SK-N-SH (cell line): ENCODE data around the gene RBP2. TPM values are rescaled to one million over a fixed set of nuclear protein-coding genes. Genes with fewer than 3 reads are reported as not detected.

ENCODE experiments used
- CTCF ChIA-PET: fragments of 300-600, 350-600 bp; formaldehyde crosslinking; extraction: SDS; loops from one replicate; lab custom pipeline; 2021; lab: Yijun Ruan, JAX
- POLR2A ChIA-PET: fragments of 350-600 bp; sonication (Branson Sonifier 250); formaldehyde crosslinking; extraction: SDS; loops from one replicate; lab custom pipeline; 2020; ENCODE audit warnings: antibody characterized with exemption, inconsistent platforms; lab: Yijun Ruan, JAX
- DNase-seq: peaks from one replicate; pipeline ENCODE4 v3.0.0; 2012
- H2AFZ ChIP-seq: fragments of 200-600 bp; sonication (generic); 2 replicates; pipeline ENCODE4 v1.8.1; 2016; ENCODE audit warnings: antibody characterized with exemption, mild to moderate bottlenecking, low read depth
- H3F3A ChIP-seq: fragments of 200-600 bp; sonication (generic); replicated peaks from 2 replicates; pipeline ENCODE3; 2016; ENCODE audit warnings: antibody characterized with exemption, mild to moderate bottlenecking; ENCODE audit not compliant: insufficient read depth
- H3K27ac ChIP-seq, 2 experiments: fragments of 200-500 bp in 1 of 2; fragments of 200-600 bp in 1 of 2; sonication (Bioruptor generic) in 1 of 2; sonication (generic), shearing (Covaris generic) in 1 of 2; 2 replicates each; pipeline versions ENCODE4 v1.5.1 to v1.6.1; 2014 to 2016; ENCODE audit warnings: low read depth in 2 of 2, inconsistent platforms in 1 of 2, low read length in 1 of 2, mild to moderate bottlenecking in 1 of 2, mixed read lengths in 1 of 2
- H3K27me3 ChIP-seq: fragments of 200-600 bp; sonication (generic), shearing (Covaris generic); 2 replicates; pipeline ENCODE4 v1.6.1; 2016; ENCODE audit warnings: mixed run types; ENCODE audit not compliant: insufficient read depth
- H3K36me3 ChIP-seq, 2 experiments: fragments of 200-500 bp in 1 of 2; fragments of 200-600 bp in 1 of 2; sonication (Bioruptor generic) in 1 of 2; sonication (generic) in 1 of 2; replicated peaks in 1 of 2; 2 replicates each; pipeline versions ENCODE3 to v1.5.1; 2014 to 2016; ENCODE audit warnings: low read length in 1 of 2, mild to moderate bottlenecking in 1 of 2; ENCODE audit not compliant: insufficient read depth in 2 of 2, control insufficient read depth in 1 of 2
- H3K4me1 ChIP-seq, 2 experiments: fragments of 200-500 bp in 1 of 2; fragments of 200-600 bp in 1 of 2; sonication (Bioruptor generic) in 1 of 2; sonication (generic), shearing (Covaris generic) in 1 of 2; 2 replicates each; pipeline versions ENCODE4 v1.5.1 to v1.6.1; 2014 to 2016; ENCODE audit warnings: low read depth in 1 of 2, low read length in 1 of 2, mixed run types in 1 of 2; ENCODE audit not compliant: insufficient read depth in 2 of 2, control insufficient read depth in 1 of 2
- H3K4me2 ChIP-seq: fragments of 200-600 bp; sonication (generic), shearing (Covaris generic); 2 replicates; pipeline ENCODE4 v1.6.1; 2017; ENCODE audit warnings: mixed run types
- H3K4me3 ChIP-seq, 2 experiments: fragments of 200-500 bp in 1 of 2; fragments of 200-600 bp in 1 of 2; sonication (Bioruptor generic) in 1 of 2; sonication (generic), shearing (Covaris generic) in 1 of 2; 2 replicates each; pipeline versions ENCODE4 v1.5.1 to v1.8.1; 2014 to 2016; ENCODE audit warnings: low read depth in 2 of 2, inconsistent platforms in 1 of 2, low read length in 1 of 2, mild to moderate bottlenecking in 1 of 2, mixed read lengths in 1 of 2, moderate library complexity in 1 of 2
- H3K79me2 ChIP-seq: fragments of 200-600 bp; sonication (generic); 2 replicates; pipeline ENCODE4 v1.8.1; 2017; ENCODE audit warnings: mild to moderate bottlenecking; ENCODE audit not compliant: insufficient read depth
- H3K9ac ChIP-seq: fragments of 200-600 bp; sonication (generic); 2 replicates; pipeline ENCODE4 v1.6.1; 2017; ENCODE audit warnings: mixed run types
- H3K9me2 ChIP-seq: fragments of 200-600 bp; sonication (generic); 2 replicates; pipeline ENCODE4 v1.6.1; 2017; ENCODE audit warnings: mixed run types
- H3K9me3 ChIP-seq: fragments of 200-600 bp; sonication (generic); 2 replicates; pipeline ENCODE4 v1.6.1; 2017; ENCODE audit warnings: mixed run types, mild to moderate bottlenecking, moderate library complexity
- H4K20me1 ChIP-seq: fragments of 200-600 bp; sonication (generic); 2 replicates; pipeline ENCODE4 v1.6.1; 2017; ENCODE audit warnings: mild to moderate bottlenecking, mixed run types; ENCODE audit not compliant: insufficient read depth
- ELF1 ChIP-seq: IDR thresholded peaks from 2 replicates; pipeline ENCODE4 v1.4.0; 2012
- EP300 ChIP-seq, 2 experiments: IDR thresholded peaks; 2 replicates each; pipeline versions ENCODE4 v1.4.0 to v1.6.1; 2012; ENCODE audit warnings: borderline replicate concordance in 1 of 2, low read depth in 1 of 2, low read length in 1 of 2
- EZH2phosphoT487 ChIP-seq: fragments of 200-600 bp; sonication (generic); IDR thresholded peaks from 2 replicates; pipeline ENCODE4 v1.6.1; 2017; ENCODE audit warnings: low read depth, mixed run types, mild to moderate bottlenecking, antibody characterized with exemption, moderate library complexity, borderline replicate concordance
- FOSL2 ChIP-seq: IDR thresholded peaks from 2 replicates; pipeline ENCODE4 v1.4.0; 2012; ENCODE audit warnings: low read depth, mild to moderate bottlenecking, moderate library complexity, borderline replicate concordance
- GABPA ChIP-seq: IDR thresholded peaks from 2 replicates; pipeline ENCODE4 v1.4.0; 2012; ENCODE audit warnings: low read depth, mild to moderate bottlenecking
- JUND ChIP-seq: IDR thresholded peaks from 2 replicates; pipeline ENCODE4 v1.4.0; 2012
- NRF1 ChIP-seq: IDR thresholded peaks from 2 replicates; pipeline ENCODE4 v1.6.1; 2012; ENCODE audit warnings: low read depth, mild to moderate bottlenecking, low read length
- RFX5 ChIP-seq: IDR thresholded peaks from 2 replicates; pipeline ENCODE4 v1.6.1; 2012; ENCODE audit warnings: mild to moderate bottlenecking, improper control_type of control experiment, low read length
- RXRA ChIP-seq: IDR thresholded peaks from 2 replicates; pipeline ENCODE4 v1.4.0; 2012; ENCODE audit warnings: low read depth, mild to moderate bottlenecking, borderline replicate concordance
- SIN3A ChIP-seq: IDR thresholded peaks from 2 replicates; pipeline ENCODE4 v1.6.1; 2012; ENCODE audit warnings: low read depth, mild to moderate bottlenecking, low read length, moderate library complexity, borderline replicate concordance
- TAF1 ChIP-seq: IDR thresholded peaks from 2 replicates; pipeline ENCODE4 v1.6.1; 2012; ENCODE audit warnings: low read depth, mild to moderate bottlenecking, low read length, moderate library complexity, borderline replicate concordance
- TCF12 ChIP-seq: IDR thresholded peaks from 2 replicates; pipeline ENCODE4 v1.4.0; 2012
- YY1 ChIP-seq: IDR thresholded peaks from 2 replicates; pipeline ENCODE4 v1.4.0; 2012; ENCODE audit warnings: low read depth, mild to moderate bottlenecking
- polyA plus RNA-seq, 3 experiments: library from polyadenylated mRNA; depleted of rRNA; stranded (reverse); fragments of >200 nt; gene quantifications; 2 replicates each; pipeline ENCODE4 v1.2.3, GENCODE V29; 2012
- TF ChIP-seq, protein P1 (sequence below): IDR thresholded peaks from 2 replicates; pipeline ENCODE4 v1.6.1; 2012; ENCODE audit warnings: mild to moderate bottlenecking, low read depth, low read length, moderate library complexity
- TF ChIP-seq, protein P2 (sequence below): IDR thresholded peaks from 2 replicates; pipeline ENCODE4 v1.4.0; 2012; ENCODE audit warnings: low read depth, borderline replicate concordance
- TF ChIP-seq, protein P3 (sequence below): IDR thresholded peaks from 2 replicates; pipeline ENCODE4; 2012
- TF ChIP-seq, protein P4 (sequence below): IDR thresholded peaks from 2 replicates; pipeline ENCODE4 v1.4.0; 2012; ENCODE audit warnings: low read depth, borderline replicate concordance
- TF ChIP-seq, protein P5 (sequence below): fragments of 150-350 bp; IDR thresholded peaks from 2 replicates; pipeline ENCODE4 v1.6.1; 2017; ENCODE audit warnings: antibody characterized with exemption, low read length, low read depth, borderline replicate concordance

The RBP2 gene
- polyA plus RNA-seq, 1 of the 3 experiments (the other 2 are of a cell fraction), result not detected

DNA sequence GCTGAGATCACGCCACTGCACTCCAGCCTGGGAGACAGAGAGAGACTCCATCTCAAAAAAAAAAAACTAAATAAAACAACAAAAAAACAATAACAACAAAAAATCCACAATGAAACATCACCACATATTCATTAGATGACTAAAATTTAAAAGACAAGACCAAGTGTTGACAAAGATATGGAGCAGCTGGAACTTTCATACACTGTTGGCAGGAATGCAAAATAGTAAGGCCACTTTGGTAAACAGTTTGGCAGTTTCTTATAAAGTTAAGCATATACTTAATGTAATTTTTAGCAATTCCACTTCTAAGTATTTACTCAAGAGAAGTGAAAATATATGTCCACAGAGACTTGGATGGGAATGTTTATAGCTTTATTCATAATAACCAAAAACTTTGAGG is 43.2 kb downstream of the RBP2 start (continued):
- TF ChIP-seq, protein P1, sequence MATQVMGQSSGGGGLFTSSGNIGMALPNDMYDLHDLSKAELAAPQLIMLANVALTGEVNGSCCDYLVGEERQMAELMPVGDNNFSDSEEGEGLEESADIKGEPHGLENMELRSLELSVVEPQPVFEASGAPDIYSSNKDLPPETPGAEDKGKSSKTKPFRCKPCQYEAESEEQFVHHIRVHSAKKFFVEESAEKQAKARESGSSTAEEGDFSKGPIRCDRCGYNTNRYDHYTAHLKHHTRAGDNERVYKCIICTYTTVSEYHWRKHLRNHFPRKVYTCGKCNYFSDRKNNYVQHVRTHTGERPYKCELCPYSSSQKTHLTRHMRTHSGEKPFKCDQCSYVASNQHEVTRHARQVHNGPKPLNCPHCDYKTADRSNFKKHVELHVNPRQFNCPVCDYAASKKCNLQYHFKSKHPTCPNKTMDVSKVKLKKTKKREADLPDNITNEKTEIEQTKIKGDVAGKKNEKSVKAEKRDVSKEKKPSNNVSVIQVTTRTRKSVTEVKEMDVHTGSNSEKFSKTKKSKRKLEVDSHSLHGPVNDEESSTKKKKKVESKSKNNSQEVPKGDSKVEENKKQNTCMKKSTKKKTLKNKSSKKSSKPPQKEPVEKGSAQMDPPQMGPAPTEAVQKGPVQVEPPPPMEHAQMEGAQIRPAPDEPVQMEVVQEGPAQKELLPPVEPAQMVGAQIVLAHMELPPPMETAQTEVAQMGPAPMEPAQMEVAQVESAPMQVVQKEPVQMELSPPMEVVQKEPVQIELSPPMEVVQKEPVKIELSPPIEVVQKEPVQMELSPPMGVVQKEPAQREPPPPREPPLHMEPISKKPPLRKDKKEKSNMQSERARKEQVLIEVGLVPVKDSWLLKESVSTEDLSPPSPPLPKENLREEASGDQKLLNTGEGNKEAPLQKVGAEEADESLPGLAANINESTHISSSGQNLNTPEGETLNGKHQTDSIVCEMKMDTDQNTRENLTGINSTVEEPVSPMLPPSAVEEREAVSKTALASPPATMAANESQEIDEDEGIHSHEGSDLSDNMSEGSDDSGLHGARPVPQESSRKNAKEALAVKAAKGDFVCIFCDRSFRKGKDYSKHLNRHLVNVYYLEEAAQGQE, result no peak
- TF ChIP-seq YY1 (no peak), TCF12 (no peak), GABPA (no peak), JUND (no peak), FOSL2 (no peak)
- TF ChIP-seq, protein P2, sequence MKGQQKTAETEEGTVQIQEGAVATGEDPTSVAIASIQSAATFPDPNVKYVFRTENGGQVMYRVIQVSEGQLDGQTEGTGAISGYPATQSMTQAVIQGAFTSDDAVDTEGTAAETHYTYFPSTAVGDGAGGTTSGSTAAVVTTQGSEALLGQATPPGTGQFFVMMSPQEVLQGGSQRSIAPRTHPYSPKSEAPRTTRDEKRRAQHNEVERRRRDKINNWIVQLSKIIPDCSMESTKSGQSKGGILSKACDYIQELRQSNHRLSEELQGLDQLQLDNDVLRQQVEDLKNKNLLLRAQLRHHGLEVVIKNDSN, result no peak
- TF ChIP-seq, protein P3, sequence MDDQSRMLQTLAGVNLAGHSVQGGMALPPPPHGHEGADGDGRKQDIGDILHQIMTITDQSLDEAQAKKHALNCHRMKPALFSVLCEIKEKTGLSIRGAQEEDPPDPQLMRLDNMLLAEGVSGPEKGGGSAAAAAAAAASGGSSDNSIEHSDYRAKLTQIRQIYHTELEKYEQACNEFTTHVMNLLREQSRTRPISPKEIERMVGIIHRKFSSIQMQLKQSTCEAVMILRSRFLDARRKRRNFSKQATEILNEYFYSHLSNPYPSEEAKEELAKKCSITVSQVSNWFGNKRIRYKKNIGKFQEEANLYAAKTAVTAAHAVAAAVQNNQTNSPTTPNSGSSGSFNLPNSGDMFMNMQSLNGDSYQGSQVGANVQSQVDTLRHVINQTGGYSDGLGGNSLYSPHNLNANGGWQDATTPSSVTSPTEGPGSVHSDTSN, result no peak
- TF ChIP-seq, all 33 proteins: peak for 0

DNA sequence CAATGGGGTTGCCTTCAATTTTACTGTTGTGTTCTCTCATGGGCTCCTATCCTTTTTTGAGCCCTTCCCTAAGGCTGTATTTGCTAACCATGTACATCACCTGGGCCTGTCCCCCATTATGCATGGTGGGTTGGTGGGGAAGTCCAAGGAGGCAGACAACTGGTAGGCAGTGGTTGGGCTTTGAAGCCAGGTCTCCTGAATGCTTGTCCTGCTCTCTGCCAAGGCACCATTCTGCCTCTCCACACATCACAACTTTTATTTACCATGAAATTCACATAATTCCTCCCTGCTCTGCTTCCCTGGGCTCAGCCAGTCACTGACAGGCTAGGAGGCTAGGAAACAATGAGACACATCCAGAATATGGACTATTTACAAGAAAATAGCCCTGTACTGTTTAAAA is 45.8 kb downstream of the RBP2 start:
- TF ChIP-seq TCF12, result no peak
- TF ChIP-seq RXRA, result no peak
- no peak for TF ChIP-seq TAF1
- TF ChIP-seq, protein P2, result no peak
- no peak for TF ChIP-seq FOSL2
- no peak for TF ChIP-seq ELF1
- TF ChIP-seq, protein P3, result no peak
- TF ChIP-seq YY1, result no peak
- TF ChIP-seq EZH2phosphoT487, result no peak
- no peak for TF ChIP-seq RFX5
- TF ChIP-seq SIN3A, result no peak
- TF ChIP-seq, protein P4, sequence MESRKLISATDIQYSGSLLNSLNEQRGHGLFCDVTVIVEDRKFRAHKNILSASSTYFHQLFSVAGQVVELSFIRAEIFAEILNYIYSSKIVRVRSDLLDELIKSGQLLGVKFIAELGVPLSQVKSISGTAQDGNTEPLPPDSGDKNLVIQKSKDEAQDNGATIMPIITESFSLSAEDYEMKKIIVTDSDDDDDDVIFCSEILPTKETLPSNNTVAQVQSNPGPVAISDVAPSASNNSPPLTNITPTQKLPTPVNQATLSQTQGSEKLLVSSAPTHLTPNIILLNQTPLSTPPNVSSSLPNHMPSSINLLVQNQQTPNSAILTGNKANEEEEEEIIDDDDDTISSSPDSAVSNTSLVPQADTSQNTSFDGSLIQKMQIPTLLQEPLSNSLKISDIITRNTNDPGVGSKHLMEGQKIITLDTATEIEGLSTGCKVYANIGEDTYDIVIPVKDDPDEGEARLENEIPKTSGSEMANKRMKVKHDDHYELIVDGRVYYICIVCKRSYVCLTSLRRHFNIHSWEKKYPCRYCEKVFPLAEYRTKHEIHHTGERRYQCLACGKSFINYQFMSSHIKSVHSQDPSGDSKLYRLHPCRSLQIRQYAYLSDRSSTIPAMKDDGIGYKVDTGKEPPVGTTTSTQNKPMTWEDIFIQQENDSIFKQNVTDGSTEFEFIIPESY, result no peak
- no peak for TF ChIP-seq EP300 (IDR thresholded peaks at IDR 0.05; ENCODE audit: borderline replicate concordance in 1 of 2, low read depth in 1 of 2, low read length in 1 of 2)
- no peak for TF ChIP-seq JUND
- TF ChIP-seq, protein P5, sequence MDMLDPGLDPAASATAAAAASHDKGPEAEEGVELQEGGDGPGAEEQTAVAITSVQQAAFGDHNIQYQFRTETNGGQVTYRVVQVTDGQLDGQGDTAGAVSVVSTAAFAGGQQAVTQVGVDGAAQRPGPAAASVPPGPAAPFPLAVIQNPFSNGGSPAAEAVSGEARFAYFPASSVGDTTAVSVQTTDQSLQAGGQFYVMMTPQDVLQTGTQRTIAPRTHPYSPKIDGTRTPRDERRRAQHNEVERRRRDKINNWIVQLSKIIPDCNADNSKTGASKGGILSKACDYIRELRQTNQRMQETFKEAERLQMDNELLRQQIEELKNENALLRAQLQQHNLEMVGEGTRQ, result no peak
- TF ChIP-seq NRF1, result no peak
- no peak for TF ChIP-seq GABPA
- Histone ChIP-seq H3K4me3 (no peak overlapping the region), H3K9me3 (no peaks in the 10 kb centered on the region), H3K27ac (no peak overlapping the region), H3K9ac (no peak overlapping the region), H3F3A (no peaks in the 10 kb centered on the region), H3K4me1 (peaks cover 0 to 2% of the 10 kb centered on the region in 2 experiments; a peak in 1 of 4 replicates), H3K4me2 (no peak overlapping the region), H3K9me2 (no peaks in the 10 kb centered on the region), H4K20me1 (no peaks in the 10 kb centered on the region), H3K27me3 (no peaks in the 10 kb centered on the region), H3K79me2 (no peaks in the 10 kb centered on the region), H3K36me3 (peaks cover 0 to 3% of the 10 kb centered on the region in 2 experiments), H2AFZ (no peak overlapping the region)
- DNase-seq, result no peak
- POLR2A ChIA-PET, result no interaction called here
- CTCF ChIA-PET, result no interaction called here
